Mesodermal cell (in vitro differentiated cells): Measurements from ENCODE around the gene GBF1.
A peak's percentile ranks its signal among the peaks of the same experiment; 100 is the strongest.
"Not testable (repeated sequence)": the region's sequence is repeated elsewhere in the genome, so short reads cannot be mapped to it uniquely, and the experiment has no call there.

Experiments used
- H3K27ac ChIP-seq: 2 replicates; pipeline ENCODE4 v1.7.0; 2013; ENCODE audit warnings: mild to moderate bottlenecking, low read depth, low read length, moderate library complexity; ENCODE audit not compliant: severe bottlenecking
- H3K36me3 ChIP-seq: 2 replicates; pipeline ENCODE4 v1.7.1; 2013; ENCODE audit warnings: mild to moderate bottlenecking, low read length, moderate library complexity; ENCODE audit not compliant: control insufficient read depth, insufficient read depth
- H3K4me1 ChIP-seq: one replicate; pipeline ENCODE4 v1.7.1; 2013; ENCODE audit warnings: mild to moderate bottlenecking, low read length; ENCODE audit not compliant: insufficient read depth, control insufficient read depth, poor library complexity, severe bottlenecking
- H3K4me3 ChIP-seq: 2 replicates; pipeline ENCODE4 v1.7.0; 2013; ENCODE audit warnings: low read length, control low read depth, mild to moderate bottlenecking; ENCODE audit not compliant: insufficient read depth, poor library complexity, severe bottlenecking; ENCODE audit errors: extremely low read depth
- H3K9me3 ChIP-seq: 2 replicates; pipeline ENCODE4 v1.7.1; 2013; ENCODE audit warnings: mild to moderate bottlenecking, low read length, moderate library complexity; ENCODE audit not compliant: control insufficient read depth
- WGBS, 2 experiments: methylation state at CpG; one replicate each; pipeline ENCODE4 v1.1.5; 2013; ENCODE audit warnings: missing lambda C conversion rate in 2 of 2; ENCODE audit not compliant: insufficient coverage in 2 of 2; 5-methylcytosine and 5-hydroxymethylcytosine counted together

Gene GBF1

DNA sequence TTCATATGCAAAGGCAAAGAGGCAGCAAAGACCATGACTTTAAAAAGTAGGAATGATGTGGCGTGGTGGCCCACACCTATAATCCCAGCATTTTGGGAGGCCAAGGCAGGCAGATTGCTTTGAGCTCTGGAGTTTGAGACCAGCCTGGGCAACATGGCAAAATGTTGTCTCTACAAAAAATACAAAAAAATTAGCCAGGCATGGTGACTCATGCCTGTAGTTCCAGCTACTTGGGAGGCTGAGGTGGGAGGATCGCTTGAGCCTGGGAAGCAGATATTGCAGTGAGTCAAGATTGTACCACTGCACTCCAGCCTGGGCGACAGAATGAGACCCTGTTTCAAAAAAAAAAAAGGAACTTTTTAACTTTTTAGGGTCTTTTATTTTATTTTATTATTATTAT lies 7.2 kb downstream of the GBF1 start:
- WGBS, 2 experiments: 90 to 95% methylated on average over 2 of the region's 3 CpGs
- not testable (repeated sequence) for H3K4me3 ChIP-seq, H3K4me1 ChIP-seq, H3K9me3 ChIP-seq
- H3K27ac ChIP-seq: peak overlapping the region; percentile 13
- peaks cover 35% of the 10 kb centered on the region for H3K36me3 ChIP-seq

DNA sequence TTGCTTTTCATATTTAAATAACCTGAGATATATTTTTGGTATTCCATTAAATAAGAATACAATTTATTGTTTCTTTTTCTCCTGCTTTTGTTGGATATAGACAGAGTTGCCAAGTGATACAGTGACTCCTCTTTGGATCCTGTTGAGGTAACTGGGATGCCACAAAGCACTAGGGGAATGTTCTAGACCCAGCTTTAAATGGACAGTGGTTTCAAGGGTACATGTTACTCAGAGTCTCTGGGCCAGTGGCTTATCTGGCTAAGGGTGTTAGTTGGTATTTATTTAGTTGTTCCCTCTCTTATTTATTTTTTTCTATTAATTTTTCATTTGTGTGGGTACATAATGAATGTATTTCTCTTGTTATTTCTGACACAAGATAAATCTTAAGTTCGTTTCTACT lies 9.1 kb downstream of the GBF1 start:
- no peak overlapping the region for H3K27ac ChIP-seq
- peaks cover 3% of the 10 kb centered on the region for H3K4me1 ChIP-seq
- no peaks in the 10 kb centered on the region for H3K9me3 ChIP-seq
- peaks cover 27% of the 10 kb centered on the region for H3K36me3 ChIP-seq
- H3K4me3 ChIP-seq: no peak overlapping the region
- 80% methylated on average over 1 of the region's 1 CpG; no CpG with 5 or more reads in 1 of the 2 experiments for WGBS, 2 experiments

DNA sequence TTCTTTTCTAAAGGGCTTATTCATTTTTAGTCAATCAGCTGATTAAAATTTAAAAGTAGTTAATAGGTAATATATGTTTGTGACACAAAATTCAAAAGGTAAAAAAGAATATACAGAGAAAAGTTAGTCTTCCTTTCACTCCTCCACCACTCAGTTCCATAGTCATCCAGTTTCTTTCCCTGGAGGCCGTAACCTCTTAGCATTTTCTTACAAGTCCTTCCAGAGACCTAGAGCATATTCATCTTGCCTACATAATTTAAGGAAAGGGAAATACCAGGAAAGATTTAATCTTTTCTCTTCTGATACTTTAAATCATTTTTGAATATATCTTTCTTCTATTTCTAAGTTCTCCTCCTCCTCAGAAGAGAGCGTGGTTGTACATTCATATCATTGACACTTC lies 10.1 kb downstream of the GBF1 start:
- peaks cover 3% of the 10 kb centered on the region for H3K4me1 ChIP-seq
- no peak overlapping the region for H3K27ac ChIP-seq
- H3K4me3 ChIP-seq: no peak overlapping the region
- H3K9me3 ChIP-seq: no peaks in the 10 kb centered on the region
- 100% methylated on average over 1 of the region's 2 CpGs; no CpG with 5 or more reads in 1 of the 2 experiments for WGBS, 2 experiments
- peaks cover 28% of the 10 kb centered on the region for H3K36me3 ChIP-seq

DNA sequence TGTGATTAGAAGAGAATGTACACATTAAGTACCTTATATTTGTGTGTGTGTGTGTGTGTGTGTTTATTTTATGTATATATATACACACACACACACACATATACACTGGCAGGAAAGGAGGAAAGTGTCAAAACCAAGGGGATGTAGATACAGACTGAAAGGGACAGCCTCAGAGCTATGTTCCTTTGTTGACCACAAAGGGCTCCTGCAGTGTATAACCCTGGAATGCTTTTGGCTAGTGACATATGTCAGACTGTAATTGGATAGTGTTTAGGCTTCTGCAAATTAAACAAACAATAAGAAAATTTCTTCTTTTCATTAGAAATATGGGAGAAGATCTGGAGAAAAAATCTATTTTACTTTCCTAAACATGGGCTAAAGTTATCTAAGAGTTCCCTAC lies 15.9 kb downstream of the GBF1 start:
- Histone ChIP-seq H3K4me1 (no peaks in the 10 kb centered on the region), H3K9me3 (no peaks in the 10 kb centered on the region), H3K4me3 (no peak overlapping the region), H3K27ac (peak overlapping the region; percentile 36), H3K36me3 (peaks cover 67% of the 10 kb centered on the region)

DNA sequence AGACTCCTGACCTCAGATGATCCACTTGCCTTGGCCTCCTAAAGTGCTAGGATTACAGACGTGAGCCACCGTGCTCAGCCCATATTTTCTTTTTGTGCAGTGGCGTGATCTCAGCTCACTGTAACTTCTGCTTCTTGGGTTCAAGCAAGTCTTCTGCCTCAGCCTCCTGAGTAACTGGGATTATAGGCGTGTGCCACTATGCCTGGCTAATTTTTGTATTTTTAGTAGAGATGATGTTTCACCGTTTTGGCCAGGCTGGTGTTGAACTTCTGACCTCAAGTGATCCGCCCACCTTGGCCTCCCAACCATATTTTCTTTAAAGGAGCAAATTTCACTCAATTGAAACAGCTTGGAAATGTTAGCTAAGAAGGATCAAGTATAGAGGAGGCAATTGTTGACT lies 16.5 kb downstream of the GBF1 start:
- 94 to 97% methylated on average over 3 of the region's 6 CpGs for WGBS, 2 experiments
- Histone ChIP-seq H3K27ac (no peak overlapping the region), H3K9me3 (no peaks in the 10 kb centered on the region), H3K4me3 (no peak overlapping the region), H3K36me3 (peaks cover 67% of the 10 kb centered on the region), H3K4me1 (no peaks in the 10 kb centered on the region)

DNA sequence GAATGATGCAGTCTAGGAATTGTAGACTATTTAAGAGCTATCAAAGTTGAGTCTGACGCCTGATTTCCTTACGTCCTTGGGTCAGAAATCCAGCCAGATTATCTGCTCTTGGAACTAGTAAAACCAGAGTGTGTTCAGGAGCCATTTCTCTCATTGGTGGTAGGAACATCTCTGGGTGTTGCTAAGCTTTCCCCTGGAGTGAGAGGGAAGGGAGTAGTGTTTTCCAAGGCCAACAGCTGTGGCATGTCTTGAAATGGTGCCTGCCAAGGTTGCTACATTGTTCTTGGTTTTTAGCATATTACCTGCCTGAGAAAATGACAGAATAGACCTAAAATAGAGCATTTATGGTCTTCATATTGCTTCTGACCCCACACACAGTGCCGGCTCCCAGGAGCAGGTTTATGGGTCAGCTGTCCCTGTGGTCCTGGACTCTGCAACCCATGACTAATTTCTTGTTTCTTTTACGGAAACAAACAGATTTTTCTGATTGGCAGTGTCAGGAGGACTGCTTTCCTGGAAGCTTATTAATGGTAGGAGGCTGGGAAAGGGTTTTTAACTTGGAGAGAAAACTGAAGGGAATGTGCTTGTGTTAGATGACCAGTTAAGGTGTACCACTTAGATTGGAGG lies 17.5 kb downstream of the GBF1 start:
- no peaks in the 10 kb centered on the region for H3K9me3 ChIP-seq
- no peak overlapping the region for H3K27ac ChIP-seq
- no peaks in the 10 kb centered on the region for H3K4me1 ChIP-seq
- peaks cover 64% of the 10 kb centered on the region for H3K36me3 ChIP-seq
- 97 to 98% methylated on average over 4 of the region's 4 CpGs for WGBS, 2 experiments
- H3K4me3 ChIP-seq: no peak overlapping the region

DNA sequence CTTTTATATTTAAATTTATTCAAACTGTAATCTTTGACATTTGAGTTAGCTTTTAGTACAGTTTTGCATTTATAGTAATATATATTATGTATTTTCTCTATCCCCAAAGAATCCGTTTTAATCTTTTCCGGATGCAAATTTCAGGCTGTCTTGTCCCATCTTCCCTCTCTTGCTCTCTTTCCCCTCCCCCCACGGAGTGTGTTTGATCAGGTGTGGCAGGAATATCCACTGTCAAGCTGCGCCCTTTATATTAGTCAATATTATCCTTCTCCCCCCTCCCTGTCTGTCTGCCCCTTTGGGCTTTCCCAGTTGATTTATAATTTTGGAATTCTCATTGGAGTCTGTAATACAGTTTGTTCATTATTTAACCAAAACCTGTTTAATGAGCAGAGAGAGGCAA lies 19.0 kb downstream of the GBF1 start:
- Histone ChIP-seq H3K36me3 (peaks cover 61% of the 10 kb centered on the region), H3K9me3 (no peaks in the 10 kb centered on the region), H3K4me1 (no peaks in the 10 kb centered on the region), H3K4me3 (no peak overlapping the region), H3K27ac (no peak overlapping the region)
- WGBS, 2 experiments: no CpG with 5 or more reads among the region's 4 CpGs

DNA sequence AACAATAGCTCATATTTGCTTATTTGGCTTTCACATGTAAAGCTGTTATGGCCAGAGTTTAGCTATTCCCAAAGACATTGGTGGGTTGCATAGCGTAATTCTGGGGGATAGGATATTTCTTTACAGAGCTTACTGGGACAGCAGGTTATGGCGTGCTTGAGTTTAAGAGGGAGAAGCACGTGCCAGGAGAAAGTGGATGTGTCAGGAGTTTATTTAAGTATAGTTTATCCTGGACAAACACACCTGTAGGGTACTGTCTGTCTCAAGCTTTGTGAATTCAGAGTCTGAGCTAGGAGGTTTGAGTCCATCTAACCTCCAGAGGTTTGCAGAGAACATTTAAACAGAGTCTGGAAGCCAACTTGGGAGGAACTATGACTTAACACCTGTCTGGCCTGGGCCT lies 21.3 kb downstream of the GBF1 start:
- Histone ChIP-seq H3K9me3 (no peaks in the 10 kb centered on the region), H3K27ac (no peak overlapping the region), H3K36me3 (peaks cover 45% of the 10 kb centered on the region), H3K4me3 (no peak overlapping the region), H3K4me1 (no peaks in the 10 kb centered on the region)
- WGBS, 2 experiments: 100% methylated on average over 3 of the region's 3 CpGs

DNA sequence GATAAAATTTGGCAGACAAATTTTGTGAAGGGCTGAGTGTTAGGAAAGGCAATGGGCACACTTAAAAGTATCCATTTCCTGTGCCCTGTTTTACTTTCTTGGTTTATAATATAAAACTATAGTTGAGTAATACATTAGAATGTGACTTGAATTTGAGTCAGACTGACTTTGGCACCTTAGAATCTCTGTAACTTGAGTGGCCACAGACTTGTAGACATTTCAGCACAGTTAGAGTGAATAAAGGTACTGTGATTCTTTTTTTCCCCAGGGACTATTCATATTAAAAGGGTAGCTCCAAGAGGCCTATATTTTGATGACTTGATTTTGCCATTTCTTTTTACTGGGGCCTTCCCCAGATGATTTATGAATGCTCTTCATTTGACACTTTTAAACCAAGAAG lies 22.4 kb downstream of the GBF1 start:
- H3K36me3 ChIP-seq: peaks cover 39% of the 10 kb centered on the region
- H3K9me3 ChIP-seq: no peaks in the 10 kb centered on the region
- H3K4me1 ChIP-seq: no peaks in the 10 kb centered on the region
- H3K27ac ChIP-seq: no peak overlapping the region
- no peak overlapping the region for H3K4me3 ChIP-seq

DNA sequence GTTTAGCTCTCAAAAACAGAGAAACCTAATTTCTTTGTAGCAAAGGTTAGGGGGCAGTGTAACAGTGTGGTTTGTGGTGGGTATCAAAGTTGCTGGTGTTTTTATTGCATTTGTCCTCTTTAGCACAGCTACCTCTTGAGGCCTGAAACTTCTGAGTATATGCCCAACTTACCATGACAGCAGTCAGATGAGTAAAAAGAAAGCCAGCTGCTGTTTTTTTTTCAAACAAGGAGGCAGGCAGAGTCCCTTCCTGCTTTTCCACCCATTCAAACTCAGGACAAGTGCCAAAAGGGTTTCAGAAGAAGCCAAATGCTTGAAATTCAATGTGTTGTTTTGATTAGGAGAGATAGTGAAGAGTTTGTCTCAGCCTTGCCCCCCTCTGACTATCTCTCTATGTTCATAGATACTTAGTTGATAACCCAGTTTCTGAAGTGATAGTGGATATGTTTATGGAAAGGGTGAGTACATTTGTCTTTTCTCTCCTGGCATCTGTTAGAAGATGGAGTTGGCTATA lies 23.1 kb downstream of the GBF1 start:
- no peak overlapping the region for H3K4me3 ChIP-seq

DNA sequence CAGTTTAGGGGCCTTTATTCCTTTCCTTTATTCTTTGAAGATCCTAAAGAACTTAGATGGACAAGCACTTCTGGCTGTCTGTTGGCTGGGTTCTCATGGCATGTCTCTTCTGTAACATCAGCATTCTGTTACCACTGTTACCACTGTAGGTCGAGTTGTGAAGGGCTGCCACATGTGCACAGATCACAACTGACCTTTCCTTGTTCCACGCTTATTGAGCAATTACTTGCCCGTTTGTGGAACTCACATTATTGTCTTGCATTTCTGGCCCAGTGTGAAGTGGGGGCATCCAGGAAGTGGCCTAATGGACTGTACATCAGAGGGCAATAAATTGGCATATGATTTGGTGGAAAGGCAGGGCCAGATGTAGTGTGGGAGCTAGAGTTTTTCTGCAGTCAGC lies 23.7 kb downstream of the GBF1 start:
- H3K9me3 ChIP-seq: no peaks in the 10 kb centered on the region
- peaks cover 33% of the 10 kb centered on the region for H3K36me3 ChIP-seq
- H3K4me1 ChIP-seq: no peaks in the 10 kb centered on the region
- H3K27ac ChIP-seq: no peak overlapping the region
- 94 to 96% methylated on average over 3 of the region's 3 CpGs for WGBS, 2 experiments
- no peak overlapping the region for H3K4me3 ChIP-seq

More for the DNA sequence above, 23.1 kb downstream of the GBF1 start:
- no peak overlapping the region for H3K27ac ChIP-seq
- no peaks in the 10 kb centered on the region for H3K9me3 ChIP-seq
- no peaks in the 10 kb centered on the region for H3K4me1 ChIP-seq
- H3K36me3 ChIP-seq: peaks cover 34% of the 10 kb centered on the region
